H9 (cell line): ENCODE measurements around the gene TMEM165. TPM values are rescaled to one million over a fixed set of nuclear protein-coding genes. Genes with fewer than 3 reads are reported as not detected.

Experiments used
- DNase-seq: peaks from one replicate; pipeline ENCODE4 v3.0.0-alpha.2; 2017
- H2AFZ ChIP-seq: one replicate; pipeline ENCODE4 v1.6.1; 2013; ENCODE audit warnings: mild to moderate bottlenecking, low read length, control low read depth, moderate library complexity
- H2AK5ac ChIP-seq: 2 replicates; pipeline ENCODE4 v1.6.1; 2013; ENCODE audit warnings: low read length, control low read depth, mixed read lengths; ENCODE audit not compliant: insufficient read length
- H2BK120ac ChIP-seq: one replicate; pipeline ENCODE4 v1.6.1; 2013; ENCODE audit warnings: low read depth, mild to moderate bottlenecking, low read length, control low read depth, inconsistent platforms; ENCODE audit not compliant: poor library complexity, severe bottlenecking
- H2BK12ac ChIP-seq: 2 replicates; pipeline ENCODE4 v1.6.1; 2013; ENCODE audit warnings: low read length, control low read depth, mixed read lengths, low read depth; ENCODE audit not compliant: insufficient read length
- H2BK15ac ChIP-seq: 2 replicates; pipeline ENCODE4 v1.6.1; 2013; ENCODE audit warnings: low read depth, low read length, control low read depth
- H2BK20ac ChIP-seq: one replicate; pipeline ENCODE4 v1.6.1; 2013; ENCODE audit warnings: low read depth, mild to moderate bottlenecking, low read length, control low read depth, inconsistent platforms; ENCODE audit not compliant: poor library complexity, severe bottlenecking
- H2BK5ac ChIP-seq: 2 replicates; pipeline ENCODE4 v1.6.1; 2013; ENCODE audit warnings: low read length, control low read depth, mixed read lengths; ENCODE audit not compliant: insufficient read length
- H3K14ac ChIP-seq: 2 replicates; pipeline ENCODE4 v1.6.1; 2013; ENCODE audit warnings: low read length, control low read depth; ENCODE audit not compliant: insufficient read depth
- H3K18ac ChIP-seq: 2 replicates; pipeline ENCODE4 v1.6.1; 2013; ENCODE audit warnings: low read depth, mild to moderate bottlenecking, mixed read lengths, low read length, control low read depth; ENCODE audit not compliant: insufficient read length
- H3K23ac ChIP-seq: 2 replicates; pipeline ENCODE4 v1.6.1; 2013; ENCODE audit warnings: low read length, control low read depth, mixed read lengths, low read depth; ENCODE audit not compliant: insufficient read length
- H3K23me2 ChIP-seq: 2 replicates; pipeline ENCODE4 v1.6.1; 2013; ENCODE audit warnings: low read depth, mild to moderate bottlenecking, mixed read lengths, low read length, control low read depth; ENCODE audit not compliant: insufficient read length, poor library complexity, severe bottlenecking
- H3K27ac ChIP-seq: 2 replicates; pipeline ENCODE4 v1.5.1; 2013; ENCODE audit warnings: low read length, control low read depth, mixed read lengths, low read depth; ENCODE audit not compliant: insufficient read length
- H3K27me3 ChIP-seq: 2 replicates; pipeline ENCODE4 v1.6.1; 2013; ENCODE audit warnings: low read length, control low read depth, inconsistent platforms; ENCODE audit not compliant: insufficient read depth
- H3K4ac ChIP-seq: 2 replicates; pipeline ENCODE4 v1.6.1; 2013; ENCODE audit warnings: low read depth, mild to moderate bottlenecking, control low read depth, inconsistent platforms, low read length, moderate library complexity
- H3K4me1 ChIP-seq: 2 replicates; pipeline ENCODE4 v1.6.1; 2013; ENCODE audit warnings: low read length, control low read depth, inconsistent platforms; ENCODE audit not compliant: insufficient read depth
- H3K4me2 ChIP-seq: 2 replicates; pipeline ENCODE4 v1.6.1; 2013; ENCODE audit warnings: low read length, control low read depth, mixed read lengths; ENCODE audit not compliant: insufficient read length, insufficient read depth
- H3K56ac ChIP-seq: 2 replicates; pipeline ENCODE4 v1.6.1; 2013; ENCODE audit warnings: low read depth, mild to moderate bottlenecking, mixed read lengths, low read length, control low read depth; ENCODE audit not compliant: insufficient read length
- H3K79me1 ChIP-seq: 2 replicates; pipeline ENCODE4 v1.6.1; 2013; ENCODE audit warnings: low read depth, mild to moderate bottlenecking, moderate library complexity, low read length, control low read depth, inconsistent platforms; ENCODE audit not compliant: insufficient read depth, poor library complexity, severe bottlenecking
- H3K79me2 ChIP-seq: 2 replicates; pipeline ENCODE4 v1.6.1; 2013; ENCODE audit warnings: low read length, control low read depth, inconsistent platforms; ENCODE audit not compliant: insufficient read depth
- H3K9ac ChIP-seq: 2 replicates; pipeline ENCODE4 v1.6.1; 2013; ENCODE audit warnings: low read length, control low read depth, mixed read lengths; ENCODE audit not compliant: insufficient read length; ENCODE audit errors: extremely low read depth
- H3K9me3 ChIP-seq: one replicate; pipeline ENCODE4 v1.6.1; 2013; ENCODE audit warnings: low read depth, low read length, inconsistent platforms; ENCODE audit not compliant: control insufficient read depth
- H3T11ph ChIP-seq: one replicate; pipeline ENCODE4 v1.6.1; 2013; ENCODE audit warnings: mild to moderate bottlenecking, low read length, control low read depth, inconsistent platforms
- H4K20me1 ChIP-seq: one replicate; pipeline ENCODE4 v1.6.1; 2013; ENCODE audit not compliant: control insufficient read depth, insufficient read length, insufficient read depth
- H4K5ac ChIP-seq: 2 replicates; pipeline ENCODE4 v1.6.1; 2013; ENCODE audit warnings: low read depth, mild to moderate bottlenecking, mixed read lengths, low read length, control low read depth; ENCODE audit not compliant: insufficient read length
- H4K8ac ChIP-seq: replicated peaks from 2 replicates; pipeline ENCODE4 v1.6.1; 2013; ENCODE audit warnings: low read length, control low read depth, mixed read lengths, low read depth; ENCODE audit not compliant: insufficient read length
- H4K91ac ChIP-seq: 2 replicates; pipeline ENCODE4 v1.6.1; 2013; ENCODE audit warnings: low read depth, mild to moderate bottlenecking, moderate library complexity, mixed read lengths, low read length, control low read depth; ENCODE audit not compliant: insufficient read length
- H3K27ac Mint-ChIP-seq, 3 experiments: 2 replicates in 2 of 3; 3 replicates in 1 of 3; pipeline ENCODE4 v1.8.0; 2020 to 2021; ENCODE audit warnings: mixed read lengths in 3 of 3, mild to moderate bottlenecking in 1 of 3, moderate library complexity in 1 of 3
- H3K27me3 Mint-ChIP-seq: 2 replicates; pipeline ENCODE4 v1.8.0; 2021; ENCODE audit warnings: low read depth, mild to moderate bottlenecking, moderate library complexity, mixed read lengths
- H3K36me3 Mint-ChIP-seq, 3 experiments: 2 replicates in 2 of 3; 3 replicates in 1 of 3; pipeline ENCODE4 v1.8.0; 2020 to 2021; ENCODE audit warnings: low read depth in 3 of 3, mixed read lengths in 3 of 3; ENCODE audit not compliant: insufficient read depth in 1 of 3
- H3K4me1 Mint-ChIP-seq, 2 experiments: 2 replicates each; pipeline ENCODE4 v1.8.0; 2020; ENCODE audit warnings: mixed read lengths in 2 of 2
- H3K4me3 Mint-ChIP-seq, 2 experiments: 2 replicates in 1 of 2; 3 replicates in 1 of 2; pipeline ENCODE4 v1.8.0; 2020 to 2021; ENCODE audit warnings: mild to moderate bottlenecking in 2 of 2, mixed read lengths in 2 of 2, moderate library complexity in 1 of 2
- H3K9me3 Mint-ChIP-seq, 2 experiments: 2 replicates in 1 of 2; 3 replicates in 1 of 2; pipeline ENCODE4 v1.8.0; 2020; ENCODE audit warnings: mild to moderate bottlenecking in 2 of 2, mixed read lengths in 2 of 2, moderate library complexity in 1 of 2
- WGBS: extraction: QIAGEN DNeasy Blood & Tissue Kit; methylation state at CpG from one replicate; pipeline ENCODE4 v1.1.7; 2013; ENCODE audit warnings: missing lambda C conversion rate, low lambda C conversion rate, mixed read lengths; ENCODE audit not compliant: insufficient read length; ENCODE audit errors: extremely low coverage; 5-methylcytosine and 5-hydroxymethylcytosine counted together
- total RNA-seq: library from RNA; stranded (reverse); gene quantifications from 2 replicates; pipeline ENCODE4 v1.2.1, GENCODE V29; 2021
- TF ChIP-seq, protein P1 (sequence below): fragments of 200-600 bp; sonication (generic); conservative IDR thresholded peaks from 3 replicates; pipeline ENCODE4 v1.8.0; 2021; ENCODE audit warnings: antibody characterized with exemption, mild to moderate bottlenecking

TMEM165 gene
- total RNA-seq, 1 experiment from 2014 or later, result 87.2 TPM

DNA sequence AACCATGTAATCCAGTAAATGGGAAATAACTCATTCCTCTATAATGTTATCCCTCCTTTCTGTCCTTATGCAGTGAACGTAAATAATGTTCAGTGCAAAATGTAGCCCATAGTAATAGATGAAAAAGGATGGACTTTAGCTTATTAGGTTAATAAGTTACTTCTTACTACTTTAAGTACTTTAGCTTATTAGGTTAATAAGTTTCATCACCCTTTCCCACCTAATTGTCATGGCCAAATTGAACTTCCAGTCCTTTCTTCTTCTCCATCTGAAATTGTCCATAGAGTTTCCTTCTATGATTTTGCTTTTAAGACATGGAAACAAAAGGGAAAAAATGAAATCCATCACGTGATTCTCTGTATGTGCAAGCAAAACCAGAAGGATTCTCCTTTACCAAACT lies 15.2 kb upstream of the TMEM165 start:
- no peaks in the 10 kb centered on the region for H3K27me3 ChIP-seq
- H3K18ac ChIP-seq, result no peak overlapping the region
- H3K27ac Mint-ChIP-seq, result no peak overlapping the region
- no peaks in the 10 kb centered on the region for H3K9me3 ChIP-seq
- H3K9ac ChIP-seq, result no peak overlapping the region
- no peak overlapping the region for H2BK120ac ChIP-seq
- H3K79me2 ChIP-seq, result no peaks in the 10 kb centered on the region
- WGBS, result no CpG with 5 or more reads among the region's 2 CpGs
- no peak overlapping the region for H3K56ac ChIP-seq
- H2BK15ac ChIP-seq, result no peak overlapping the region
- H4K91ac ChIP-seq, result no peak overlapping the region
- no peak overlapping the region for H3K4ac ChIP-seq
- no peak overlapping the region for H3K23ac ChIP-seq
- H2AFZ ChIP-seq, result no peak overlapping the region
- no peak for DNase-seq
- H3K36me3 Mint-ChIP-seq, result no peaks in the 10 kb centered on the region; a peak in 1 of 7 replicates
- H2BK20ac ChIP-seq, result no peak overlapping the region
- no peaks in the 10 kb centered on the region for H3K79me1 ChIP-seq
- no peaks in the 10 kb centered on the region for H3K4me1 ChIP-seq
- no peak overlapping the region for H3T11ph ChIP-seq
- H4K5ac ChIP-seq, result no peak overlapping the region
- TF ChIP-seq, protein P1, sequence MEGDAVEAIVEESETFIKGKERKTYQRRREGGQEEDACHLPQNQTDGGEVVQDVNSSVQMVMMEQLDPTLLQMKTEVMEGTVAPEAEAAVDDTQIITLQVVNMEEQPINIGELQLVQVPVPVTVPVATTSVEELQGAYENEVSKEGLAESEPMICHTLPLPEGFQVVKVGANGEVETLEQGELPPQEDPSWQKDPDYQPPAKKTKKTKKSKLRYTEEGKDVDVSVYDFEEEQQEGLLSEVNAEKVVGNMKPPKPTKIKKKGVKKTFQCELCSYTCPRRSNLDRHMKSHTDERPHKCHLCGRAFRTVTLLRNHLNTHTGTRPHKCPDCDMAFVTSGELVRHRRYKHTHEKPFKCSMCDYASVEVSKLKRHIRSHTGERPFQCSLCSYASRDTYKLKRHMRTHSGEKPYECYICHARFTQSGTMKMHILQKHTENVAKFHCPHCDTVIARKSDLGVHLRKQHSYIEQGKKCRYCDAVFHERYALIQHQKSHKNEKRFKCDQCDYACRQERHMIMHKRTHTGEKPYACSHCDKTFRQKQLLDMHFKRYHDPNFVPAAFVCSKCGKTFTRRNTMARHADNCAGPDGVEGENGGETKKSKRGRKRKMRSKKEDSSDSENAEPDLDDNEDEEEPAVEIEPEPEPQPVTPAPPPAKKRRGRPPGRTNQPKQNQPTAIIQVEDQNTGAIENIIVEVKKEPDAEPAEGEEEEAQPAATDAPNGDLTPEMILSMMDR, result no peak
- no peaks in the 10 kb centered on the region for H4K20me1 ChIP-seq
- no peaks in the 10 kb centered on the region; a peak in 1 of 5 replicates for H3K9me3 Mint-ChIP-seq
- H2BK5ac ChIP-seq, result no peak overlapping the region
- no peak overlapping the region for H2BK12ac ChIP-seq
- H3K4me3 Mint-ChIP-seq, result no peak overlapping the region
- no peak overlapping the region for H3K27ac ChIP-seq
- no peaks in the 10 kb centered on the region for H3K27me3 Mint-ChIP-seq
- H3K4me1 Mint-ChIP-seq, result no peaks in the 10 kb centered on the region
- H2AK5ac ChIP-seq, result no peak overlapping the region
- no peaks in the 10 kb centered on the region for H3K23me2 ChIP-seq
- H3K4me2 ChIP-seq, result no peak overlapping the region
- no peak overlapping the region for H4K8ac ChIP-seq
- H3K14ac ChIP-seq, result no peak overlapping the region
